ENCODE measurements around the gene CYP27B1. TPM values are rescaled to one million over a fixed set of nuclear protein-coding genes. Genes with fewer than 3 reads are reported as not detected.
"Not testable (repeated sequence)": the region's sequence is repeated elsewhere in the genome, so short reads cannot be mapped to it uniquely, and the experiment has no call there.

CYP27B1 gene
- total RNA-seq, 1 donor from 2014 or later: 4.2 TPM

DNA sequence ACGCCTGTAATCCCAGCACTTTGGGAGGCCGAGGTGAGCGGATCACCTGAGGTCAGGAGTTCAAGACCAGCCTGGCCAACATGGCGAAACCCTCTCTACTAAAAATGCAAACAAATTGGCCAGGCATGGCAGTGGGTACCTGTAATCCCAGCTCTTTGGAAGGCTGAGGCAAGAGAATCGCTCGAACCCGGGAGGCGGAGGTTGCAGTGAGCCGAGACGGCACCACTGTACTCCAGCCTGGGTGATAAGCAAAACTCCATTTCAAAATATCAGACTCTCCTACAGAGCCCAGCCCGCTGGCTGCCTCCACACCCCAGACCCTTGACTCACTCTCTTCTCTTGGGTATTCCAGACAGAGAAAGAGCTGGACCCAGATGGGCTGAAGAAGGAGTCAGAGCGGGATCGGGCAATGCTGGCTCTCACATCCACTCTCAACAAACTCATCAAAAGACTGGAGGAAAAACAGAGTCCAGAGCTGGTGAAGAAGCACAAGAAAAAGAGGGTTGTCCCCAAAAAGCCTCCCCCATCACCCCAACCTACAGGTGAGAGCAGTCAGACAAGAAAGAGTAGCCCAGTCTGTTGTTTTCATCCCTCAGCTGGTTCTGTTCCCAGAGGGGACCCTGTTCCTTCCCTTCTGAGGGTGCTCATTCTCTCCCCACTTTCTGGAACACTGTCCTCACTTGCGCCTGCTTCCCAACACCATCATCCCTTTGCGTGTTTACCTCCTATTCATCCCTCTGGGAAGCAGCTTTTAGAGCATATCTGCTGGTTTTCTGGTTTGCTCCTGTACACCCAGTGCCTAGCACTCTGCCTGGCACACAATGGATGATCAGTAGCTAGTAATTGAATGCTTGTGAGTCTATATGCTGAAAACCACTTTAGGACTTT is 48.0 kb downstream of the CYP27B1 start:
- Mint-ChIP-seq H3K4me1 (no peaks in the 10 kb centered on the region), H3K27ac (ENCODE audit: unreplicated experiment) (no peak overlapping the region), H3K36me3 (ENCODE audit: low read depth) (peaks cover 15% of the 10 kb centered on the region), H3K27me3 (ENCODE audit: low read depth) (peaks cover 13% of the 10 kb centered on the region), H3K9me3 (no peaks in the 10 kb centered on the region), H3K4me3 (no peak overlapping the region)
- TF ChIP-seq, protein P1, sequence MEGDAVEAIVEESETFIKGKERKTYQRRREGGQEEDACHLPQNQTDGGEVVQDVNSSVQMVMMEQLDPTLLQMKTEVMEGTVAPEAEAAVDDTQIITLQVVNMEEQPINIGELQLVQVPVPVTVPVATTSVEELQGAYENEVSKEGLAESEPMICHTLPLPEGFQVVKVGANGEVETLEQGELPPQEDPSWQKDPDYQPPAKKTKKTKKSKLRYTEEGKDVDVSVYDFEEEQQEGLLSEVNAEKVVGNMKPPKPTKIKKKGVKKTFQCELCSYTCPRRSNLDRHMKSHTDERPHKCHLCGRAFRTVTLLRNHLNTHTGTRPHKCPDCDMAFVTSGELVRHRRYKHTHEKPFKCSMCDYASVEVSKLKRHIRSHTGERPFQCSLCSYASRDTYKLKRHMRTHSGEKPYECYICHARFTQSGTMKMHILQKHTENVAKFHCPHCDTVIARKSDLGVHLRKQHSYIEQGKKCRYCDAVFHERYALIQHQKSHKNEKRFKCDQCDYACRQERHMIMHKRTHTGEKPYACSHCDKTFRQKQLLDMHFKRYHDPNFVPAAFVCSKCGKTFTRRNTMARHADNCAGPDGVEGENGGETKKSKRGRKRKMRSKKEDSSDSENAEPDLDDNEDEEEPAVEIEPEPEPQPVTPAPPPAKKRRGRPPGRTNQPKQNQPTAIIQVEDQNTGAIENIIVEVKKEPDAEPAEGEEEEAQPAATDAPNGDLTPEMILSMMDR (conservative IDR thresholded peaks at IDR 0.05): no peak
- no peak for DNase-seq (ENCODE audit: low read depth, low spot score)

- TF ChIP-seq, protein P1 (conservative IDR thresholded peaks at IDR 0.05): no peak
- Mint-ChIP-seq H3K4me3 (no peak overlapping the region), H3K27me3 (ENCODE audit: low read depth) (peaks cover 4% of the 10 kb centered on the region), H3K4me1 (no peaks in the 10 kb centered on the region), H3K9me3 (no peaks in the 10 kb centered on the region), H3K36me3 (ENCODE audit: low read depth) (peaks cover 15% of the 10 kb centered on the region), H3K27ac (ENCODE audit: unreplicated experiment) (no peak overlapping the region)
- no peak for DNase-seq (ENCODE audit: low read depth, low spot score)
Measured at GRCh38 chr12:57717846-57718640, 48.8 kb downstream of the CYP27B1 start.

DNA sequence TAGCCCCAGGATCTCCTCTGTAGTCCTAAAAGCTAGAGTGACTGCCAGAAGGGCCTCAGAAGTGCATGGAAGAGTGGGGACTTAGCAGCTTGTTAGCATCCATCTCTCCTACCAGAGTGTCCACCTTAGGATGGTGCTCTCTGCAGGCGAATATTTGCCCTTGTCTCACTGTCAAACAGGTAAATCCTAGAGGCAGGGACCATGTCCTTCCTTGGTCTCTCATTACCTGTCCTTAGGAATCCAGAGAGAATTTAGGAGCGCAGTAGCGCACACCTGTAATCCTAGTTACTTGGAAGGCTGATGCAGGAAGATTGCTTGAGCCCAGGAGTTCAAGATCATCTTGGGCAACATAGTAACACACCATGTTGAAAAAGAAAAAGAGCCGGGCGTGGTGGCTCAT is 49.7 kb downstream of the CYP27B1 start:
- no peak for DNase-seq (ENCODE audit: low read depth, low spot score)
- no peaks in the 10 kb centered on the region for H3K4me1 Mint-ChIP-seq
- peaks cover 22% of the 10 kb centered on the region for H3K36me3 Mint-ChIP-seq (ENCODE audit: low read depth)
- no peak overlapping the region for H3K27ac Mint-ChIP-seq (ENCODE audit: unreplicated experiment)
- TF ChIP-seq, protein P1 (conservative IDR thresholded peaks at IDR 0.05): no peak
- no peaks in the 10 kb centered on the region for H3K9me3 Mint-ChIP-seq
- no peak overlapping the region for H3K4me3 Mint-ChIP-seq
- H3K27me3 Mint-ChIP-seq (ENCODE audit: low read depth): no peaks in the 10 kb centered on the region

- TF ChIP-seq, protein P1 (conservative IDR thresholded peaks at IDR 0.05): no peak
- H3K27me3 Mint-ChIP-seq (ENCODE audit: low read depth): no peaks in the 10 kb centered on the region
- DNase-seq (ENCODE audit: low read depth, low spot score): no peak
Measured at GRCh38 chr12:57716305-57716704, 50.6 kb downstream of the CYP27B1 start.

GRCh38 chr12:57715786-57716185 is 51.1 kb downstream of the CYP27B1 start:
- Mint-ChIP-seq H3K4me1 (no peaks in the 10 kb centered on the region), H3K4me3 (no peak overlapping the region), H3K36me3 (ENCODE audit: low read depth) (peaks cover 26% of the 10 kb centered on the region), H3K27me3 (ENCODE audit: low read depth) (no peaks in the 10 kb centered on the region), H3K9me3 (no peaks in the 10 kb centered on the region), H3K27ac (ENCODE audit: unreplicated experiment) (no peak overlapping the region)
- no peak for DNase-seq (ENCODE audit: low read depth, low spot score)
- TF ChIP-seq, protein P1 (conservative IDR thresholded peaks at IDR 0.05): no peak

More at GRCh38 chr12:57716305-57716704, 50.6 kb downstream of the CYP27B1 start:
- Mint-ChIP-seq H3K9me3 (no peaks in the 10 kb centered on the region), H3K4me1 (no peaks in the 10 kb centered on the region), H3K27ac (ENCODE audit: unreplicated experiment) (no peak overlapping the region), H3K4me3 (no peak overlapping the region), H3K36me3 (ENCODE audit: low read depth) (peaks cover 26% of the 10 kb centered on the region)

GRCh38 chr12:57715036-57715748 is 51.7 kb downstream of the CYP27B1 start:
- H3K4me1 Mint-ChIP-seq; DNase-seq (ENCODE audit: low read depth, low spot score); H3K9me3 Mint-ChIP-seq; H3K27ac Mint-ChIP-seq (ENCODE audit: unreplicated experiment); H3K4me3 Mint-ChIP-seq; H3K27me3 Mint-ChIP-seq (ENCODE audit: low read depth): not testable (repeated sequence)
- peaks cover 26% of the 10 kb centered on the region for H3K36me3 Mint-ChIP-seq (ENCODE audit: low read depth)

All from neural crest cell (in vitro differentiated cells).